Left renal cortex interstitium (tissue), 4 donors: ENCODE measurements around the gene RXFP3. TPM values are rescaled to one million over a fixed set of nuclear protein-coding genes. Genes with fewer than 3 reads are reported as not detected.
A peak's percentile ranks its signal among the peaks of the same experiment; 100 is the strongest.
"Not testable (repeated sequence)": the region's sequence is repeated elsewhere in the genome, so short reads cannot be mapped to it uniquely, and the experiment has no call there.

Source experiments
- DNase-seq, 4 donors: peaks; one replicate each; pipeline ENCODE4 v3.0.0-alpha.2; 2013; ENCODE audit warnings: low read depth in 4 of 4, low spot score in 2 of 4, missing footprints in 1 of 4
- polyA plus RNA-seq, 4 donors: library from polyadenylated mRNA; unstranded; fragments of 120-200 nt; gene quantifications; one replicate each; pipeline ENCODE4 v1.2.1, GENCODE V29; 2013; ENCODE audit not compliant: insufficient read length in 4 of 4

The RXFP3 gene
- polyA plus RNA-seq, 4 donors = 0.10 to 0.27 (median 0.21) TPM; not detected in 1

- no peak for DNase-seq
These were observed 2.0 kb upstream of the RXFP3 start for GRCh38 chr5:33934176-33934575.

- DNase-seq = peak; percentile 48 to 63 (median 56)
These were observed 194 bp upstream of the RXFP3 start for GRCh38 chr5:33936004-33936380.

GRCh38 chr5:33937017-33937706 lies 976 bp downstream of the RXFP3 start:
- no peak for DNase-seq

DNA sequence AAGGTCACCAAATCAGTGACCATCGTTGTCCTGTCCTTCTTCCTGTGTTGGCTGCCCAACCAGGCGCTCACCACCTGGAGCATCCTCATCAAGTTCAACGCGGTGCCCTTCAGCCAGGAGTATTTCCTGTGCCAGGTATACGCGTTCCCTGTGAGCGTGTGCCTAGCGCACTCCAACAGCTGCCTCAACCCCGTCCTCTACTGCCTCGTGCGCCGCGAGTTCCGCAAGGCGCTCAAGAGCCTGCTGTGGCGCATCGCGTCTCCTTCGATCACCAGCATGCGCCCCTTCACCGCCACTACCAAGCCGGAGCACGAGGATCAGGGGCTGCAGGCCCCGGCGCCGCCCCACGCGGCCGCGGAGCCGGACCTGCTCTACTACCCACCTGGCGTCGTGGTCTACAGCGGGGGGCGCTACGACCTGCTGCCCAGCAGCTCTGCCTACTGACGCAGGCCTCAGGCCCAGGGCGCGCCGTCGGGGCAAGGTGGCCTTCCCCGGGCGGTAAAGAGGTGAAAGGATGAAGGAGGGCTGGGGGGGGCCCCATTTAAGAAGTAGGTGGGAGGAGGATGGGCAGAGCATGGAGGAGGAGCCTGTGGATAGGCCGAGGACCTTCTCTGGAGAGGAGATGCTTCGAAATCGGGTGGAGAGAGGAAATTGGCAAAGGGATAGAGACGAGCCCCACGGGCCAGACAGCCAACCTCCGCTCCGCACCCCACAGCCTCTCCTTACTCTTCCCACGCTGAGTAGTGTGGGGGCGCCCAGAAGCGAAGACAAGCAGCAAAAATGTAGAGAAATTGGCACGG lies 1.7 kb downstream of the RXFP3 start:
- DNase-seq = no peak

DNA sequence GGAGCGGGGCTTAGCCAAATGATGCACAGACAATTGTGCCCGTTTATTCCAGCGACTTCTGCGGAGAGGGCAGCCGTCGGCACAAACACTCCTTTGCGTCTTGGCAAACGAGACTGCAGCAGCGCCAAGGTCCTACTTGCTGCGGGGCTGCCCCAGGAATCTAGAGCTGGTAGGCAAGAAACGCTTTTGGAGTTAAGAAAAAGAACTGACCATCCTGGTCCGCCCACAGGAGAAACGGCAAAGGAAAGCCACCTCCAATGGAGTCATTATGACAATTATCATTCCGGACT lies 2.3 kb downstream of the RXFP3 start:
- no peak for DNase-seq

- no peak for DNase-seq
These were observed 2.7 kb downstream of the RXFP3 start for GRCh38 chr5:33938881-33939280.

- DNase-seq = no peak
These were observed 3.5 kb downstream of the RXFP3 start for GRCh38 chr5:33939556-33940262.

- no peak for DNase-seq
These were observed 4.9 kb downstream of the RXFP3 start for GRCh38 chr5:33941090-33941489.

DNA sequence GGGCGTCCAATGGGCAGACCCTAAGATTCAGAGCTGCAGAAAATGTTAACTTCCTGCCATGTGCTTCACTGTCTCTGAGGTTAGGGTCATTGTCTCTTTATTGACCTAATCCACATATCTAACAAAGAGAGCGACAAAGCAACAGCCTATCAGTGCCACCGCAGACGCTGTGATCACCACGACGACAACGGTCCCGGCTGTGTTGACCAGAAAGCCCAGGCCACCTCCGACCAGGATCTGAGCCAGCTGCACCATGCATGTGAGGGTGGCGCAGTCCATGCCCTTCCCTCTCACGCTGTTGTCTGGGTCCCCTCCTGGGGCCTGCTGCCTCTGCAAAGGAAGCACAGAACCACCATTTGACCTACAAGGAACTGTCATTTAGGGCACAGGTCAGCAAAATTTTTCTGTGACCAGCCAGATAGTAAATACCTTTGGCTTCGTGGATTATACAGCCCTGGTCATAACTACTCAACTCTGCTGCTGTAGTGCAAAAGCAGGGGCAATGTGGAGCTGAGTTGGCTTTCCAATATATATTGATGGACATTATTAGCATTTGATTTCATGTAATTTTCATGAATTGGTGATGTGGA lies 8.5 kb downstream of the RXFP3 start:
- DNase-seq = no peak

DNA sequence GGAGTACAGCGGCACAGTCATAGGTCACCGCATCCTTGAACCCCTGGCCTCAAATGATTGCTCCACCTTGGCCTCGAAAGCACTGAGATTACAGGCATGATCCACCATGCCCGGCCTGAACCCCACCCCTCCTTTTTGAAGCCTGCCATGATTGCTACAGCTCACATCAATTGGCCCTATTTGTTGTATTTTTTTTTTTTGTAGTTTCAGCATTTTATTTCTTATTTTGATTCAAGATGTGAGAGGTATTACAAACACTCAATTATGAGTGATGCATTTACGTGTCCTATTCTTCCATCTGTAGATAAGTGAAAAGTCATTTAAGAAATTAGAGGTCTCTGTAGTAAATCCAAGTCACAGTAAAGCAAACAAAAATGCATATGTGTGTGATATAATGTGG lies 16.0 kb downstream of the RXFP3 start:
- DNase-seq = not testable (repeated sequence)

DNA sequence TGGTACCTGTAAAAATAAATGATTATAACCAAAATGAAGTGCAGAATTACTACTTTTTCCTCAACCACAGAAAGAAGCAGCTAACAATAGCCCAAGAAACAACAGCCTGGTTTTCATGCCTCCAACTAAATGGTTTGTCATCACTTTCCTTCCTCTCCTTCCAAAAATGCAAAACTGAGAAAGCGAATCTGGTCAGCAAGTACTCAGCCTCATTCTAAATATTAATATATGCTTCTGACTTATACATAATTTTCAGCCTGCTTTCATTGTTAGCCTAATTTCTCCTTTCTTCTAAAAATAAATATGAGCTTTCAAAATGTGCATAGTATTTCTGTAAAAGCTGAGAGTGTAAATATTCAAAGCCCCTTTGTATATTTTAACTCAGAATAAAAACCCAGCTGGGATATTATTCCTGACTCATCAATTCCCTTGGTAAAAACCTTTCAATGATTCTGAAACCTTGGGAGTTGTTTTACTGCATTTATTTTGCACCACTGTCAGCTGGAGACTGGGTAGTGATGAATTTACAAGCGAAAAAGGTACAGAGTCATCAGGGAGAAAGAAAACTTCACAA lies 21.5 kb downstream of the RXFP3 start:
- DNase-seq = no peak

DNA sequence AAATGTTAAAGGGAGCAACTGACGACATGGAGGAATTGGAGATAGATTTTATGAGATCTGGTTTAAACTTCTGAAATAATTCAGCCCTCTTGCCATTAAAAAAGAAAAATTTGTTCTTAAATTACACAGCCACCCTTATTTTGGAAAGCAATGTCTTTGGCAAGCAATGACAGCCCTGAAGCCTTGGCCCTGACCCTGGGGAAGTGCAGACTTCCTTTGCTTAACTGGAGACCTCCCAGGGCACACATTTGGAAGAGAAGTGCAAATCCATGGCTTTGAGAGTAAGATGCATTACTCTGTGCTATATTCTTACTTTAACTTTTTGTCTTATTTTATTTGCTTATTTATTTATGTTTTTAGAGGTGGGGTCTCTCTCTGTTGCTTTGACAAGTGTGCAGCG lies 22.0 kb downstream of the RXFP3 start:
- DNase-seq = no peak

DNA sequence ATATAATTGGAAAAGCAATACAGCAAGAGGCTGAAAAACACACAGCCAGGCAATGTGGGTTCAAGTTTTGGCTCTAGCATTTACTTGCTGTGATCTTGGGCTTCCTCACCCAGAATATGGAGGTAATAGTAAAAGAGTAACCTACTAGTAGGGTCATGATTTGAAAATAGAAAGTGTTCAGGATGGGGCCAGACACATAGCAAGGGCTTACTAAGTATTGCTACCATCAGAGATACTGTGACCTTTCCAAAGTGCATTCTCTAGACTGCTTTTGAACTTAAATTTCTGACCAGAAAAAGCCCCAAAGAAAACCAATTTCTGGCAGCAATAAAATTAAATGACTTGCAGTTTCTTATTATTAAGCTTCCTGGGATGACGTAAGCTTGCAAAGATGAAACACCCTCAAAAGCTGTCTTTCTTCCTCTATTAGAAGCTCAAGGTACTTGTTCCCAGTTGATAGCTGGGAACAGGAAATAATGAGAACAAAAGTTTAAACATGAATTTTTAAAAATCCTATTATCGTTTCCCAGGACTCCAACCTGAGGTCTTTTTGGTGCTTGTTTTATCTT lies 28.0 kb downstream of the RXFP3 start:
- no peak for DNase-seq

DNA sequence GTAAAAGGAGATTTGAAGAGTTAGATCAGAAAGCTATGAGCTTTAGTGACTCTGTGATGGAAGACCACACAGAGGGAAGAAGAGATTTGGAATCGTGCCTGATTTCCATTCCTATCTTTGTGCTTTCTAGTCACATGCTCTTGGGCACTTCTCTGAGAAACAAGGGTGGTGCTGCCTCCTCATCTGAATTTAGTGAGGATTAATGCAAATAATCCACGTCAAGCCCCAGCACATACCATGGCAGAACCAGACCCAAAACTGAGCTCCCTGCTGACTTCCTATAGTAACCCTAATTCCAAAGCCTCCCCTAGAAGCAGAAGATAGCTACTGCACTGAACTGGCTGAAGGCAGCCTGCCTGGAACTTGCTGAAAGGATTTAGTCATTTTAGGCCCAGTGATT lies 30.6 kb downstream of the RXFP3 start:
- DNase-seq = no peak

DNA sequence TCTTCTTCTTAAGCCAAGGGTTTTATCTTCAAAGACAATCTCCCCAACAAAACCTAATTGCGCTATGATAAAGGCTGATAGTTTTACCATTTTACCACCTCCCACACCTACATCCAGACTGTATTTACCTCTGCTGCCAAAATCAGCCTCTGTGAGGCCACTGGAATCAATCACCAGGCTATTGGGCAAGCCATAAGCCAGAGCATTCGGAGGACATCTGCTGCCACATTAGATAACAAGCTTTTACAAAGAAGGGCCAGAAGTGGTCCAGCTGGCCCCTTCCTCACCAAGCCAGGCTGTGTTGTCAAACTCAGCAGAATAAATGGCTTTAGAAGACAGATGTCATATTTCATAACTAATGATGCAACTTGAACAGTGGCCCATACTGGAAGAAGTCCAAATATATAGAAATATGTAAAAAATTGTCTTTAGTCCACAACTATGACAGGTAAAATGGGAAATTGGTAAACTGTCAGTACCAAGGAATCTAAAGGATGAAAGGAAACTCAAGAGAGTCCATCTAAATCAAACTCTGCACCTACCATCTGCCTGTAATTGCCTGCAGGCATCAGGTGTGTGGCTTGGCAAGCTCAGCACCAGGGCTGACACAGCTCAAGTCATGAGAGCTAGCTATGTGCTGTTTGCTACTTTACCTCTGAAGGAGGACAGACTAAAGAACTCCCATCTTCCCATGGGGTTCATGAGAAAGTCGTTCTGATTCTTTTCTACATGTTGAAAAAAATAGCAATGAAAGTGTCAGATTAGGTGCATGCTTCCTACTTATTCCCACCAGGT lies 32.2 kb downstream of the RXFP3 start:
- DNase-seq = no peak

GRCh38 chr5:33969572-33970452 lies 33.6 kb downstream of the RXFP3 start:
- DNase-seq = peak in 1 of 4 donors; percentile 20

DNA sequence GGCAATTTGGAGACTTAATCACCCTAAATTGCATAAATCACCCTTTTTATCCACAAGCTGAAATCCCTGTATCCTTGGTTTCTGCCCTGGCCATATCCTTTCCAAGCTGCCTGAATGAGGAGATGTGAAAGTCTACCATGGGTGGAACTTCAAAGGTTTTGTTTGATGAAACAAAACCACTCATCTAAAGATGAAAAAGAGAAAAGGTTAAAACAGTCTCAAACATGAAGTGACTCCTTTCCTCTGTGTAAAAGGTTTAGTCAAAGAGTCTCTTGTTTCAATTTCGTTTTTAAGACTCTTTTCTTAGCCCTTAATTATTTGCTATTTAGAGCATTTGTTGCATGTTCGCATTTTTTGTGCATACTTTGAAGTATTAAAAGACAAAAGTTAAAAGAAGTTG lies 37.1 kb downstream of the RXFP3 start:
- DNase-seq = no peak

DNA sequence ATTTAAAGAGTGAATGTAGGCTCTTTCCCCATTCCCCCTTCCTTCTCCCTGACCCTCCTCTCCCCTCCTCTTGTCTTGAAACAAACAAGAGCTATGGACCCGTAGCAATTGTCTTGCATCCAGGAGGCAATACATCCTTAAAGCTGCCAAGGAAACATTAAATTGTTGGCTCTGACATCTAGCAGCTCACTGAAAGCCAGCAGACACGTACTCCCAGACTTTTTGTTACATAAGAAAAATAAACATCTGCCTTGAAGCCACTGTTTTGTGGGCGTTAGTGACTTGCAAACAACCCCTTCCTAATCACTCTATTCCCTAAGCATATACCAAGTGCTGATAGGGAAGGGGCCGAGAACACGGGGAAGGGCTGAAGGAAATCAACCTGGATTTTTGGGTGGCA lies 39.7 kb downstream of the RXFP3 start:
- DNase-seq = no peak

GRCh38 chr5:33976307-33976706 lies 40.1 kb downstream of the RXFP3 start:
- no peak for DNase-seq
